ES-I3 (cell line): ENCODE measurements around the gene PUM1.

Source experiments
- H3K36me3 ChIP-seq: 2 replicates; pipeline ENCODE4 v1.6.1; 2013; ENCODE audit warnings: mild to moderate bottlenecking, low read length, control low read depth, moderate library complexity; ENCODE audit not compliant: insufficient read depth
- H3K4me1 ChIP-seq: 2 replicates; pipeline ENCODE4 v1.6.1; 2013; ENCODE audit warnings: mild to moderate bottlenecking, control low read depth, low read length; ENCODE audit not compliant: insufficient read depth
- H3K9ac ChIP-seq: 2 replicates; pipeline ENCODE4 v1.6.1; 2013; ENCODE audit warnings: low read depth, mild to moderate bottlenecking, low read length, moderate library complexity
- H3K9me3 ChIP-seq: 2 replicates; pipeline ENCODE4 v1.6.1; 2013; ENCODE audit warnings: mild to moderate bottlenecking, low read length, moderate library complexity; ENCODE audit not compliant: control insufficient read depth, insufficient read depth

Gene PUM1

DNA sequence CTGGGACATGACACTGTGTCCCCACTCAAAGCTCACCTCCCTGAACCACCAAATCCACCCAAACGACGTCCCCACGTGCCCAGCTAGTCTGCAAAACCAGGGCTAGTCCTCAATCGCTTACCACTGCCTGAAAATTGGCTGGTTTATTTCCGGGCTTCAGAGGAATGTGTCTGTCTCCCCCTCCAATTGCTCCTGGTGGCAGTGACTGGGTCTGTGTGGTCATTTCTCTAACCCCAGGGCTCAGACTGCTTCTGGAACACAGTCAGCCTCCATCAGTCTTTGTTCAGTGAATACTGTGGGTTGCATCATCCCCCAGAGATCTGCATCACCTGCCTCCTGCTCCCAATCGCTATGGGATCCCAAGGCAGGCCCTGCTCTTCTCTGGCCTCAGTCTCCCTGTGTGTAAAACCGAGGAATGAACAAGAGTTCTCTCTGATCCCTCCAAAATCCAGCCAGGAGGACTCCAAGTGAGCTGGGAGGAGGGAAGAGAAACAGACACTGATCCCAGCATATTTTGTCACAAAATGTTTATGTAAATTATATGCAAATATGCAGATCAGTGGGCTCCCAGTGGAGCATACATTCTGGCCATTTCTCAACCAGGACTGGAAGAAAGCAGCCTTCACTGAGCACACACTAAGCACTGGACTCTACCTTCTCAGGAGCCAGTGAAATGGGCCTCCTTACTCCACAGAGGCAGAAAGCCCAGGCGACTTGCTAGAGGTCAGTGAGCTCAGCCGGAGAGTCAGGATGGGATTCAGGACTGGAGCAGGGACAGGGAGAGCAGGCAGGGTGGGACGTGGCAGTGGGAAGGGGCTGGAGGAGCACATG lies 177.8 kb downstream of the PUM1 start:
- Histone ChIP-seq H3K9me3 (no peaks in the 10 kb centered on the region), H3K36me3 (no peaks in the 10 kb centered on the region), H3K9ac (no peak overlapping the region), H3K4me1 (peaks cover 24% of the 10 kb centered on the region)

DNA sequence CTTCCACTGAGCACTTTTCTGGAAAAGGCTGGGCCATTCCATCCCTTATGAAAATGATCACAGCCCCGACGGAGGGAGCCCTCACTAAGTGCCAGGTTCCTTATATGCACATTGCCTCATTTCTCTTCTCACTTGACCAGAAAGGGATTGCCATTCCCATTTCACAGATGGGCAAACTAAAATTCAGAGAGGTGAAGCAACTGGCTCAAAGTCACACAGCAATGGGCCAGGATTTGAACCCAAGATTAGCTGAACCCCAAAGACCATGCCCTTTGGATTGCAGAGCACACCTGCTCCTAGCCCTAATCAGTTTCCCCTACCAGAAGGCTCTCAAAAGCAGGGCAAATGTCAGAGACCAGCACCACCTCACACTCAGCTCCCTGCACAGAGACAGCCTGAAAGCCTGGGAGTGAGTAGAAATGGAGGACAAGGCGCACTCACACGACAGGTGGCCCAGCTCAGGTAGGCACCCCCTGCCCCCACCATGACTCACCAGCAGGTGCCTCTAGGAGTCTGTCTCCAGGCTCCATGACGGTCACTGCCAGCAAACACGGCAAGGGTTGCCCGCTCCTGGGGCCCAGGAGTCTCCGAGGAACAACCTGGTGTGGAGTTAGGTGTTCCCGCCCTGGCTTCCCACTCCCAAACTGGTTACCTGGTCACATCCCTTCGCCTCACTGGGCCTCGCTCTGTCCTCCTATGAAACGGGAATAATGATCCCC lies 178.6 kb downstream of the PUM1 start:
- no peak overlapping the region for H3K9ac ChIP-seq
- peaks cover 24% of the 10 kb centered on the region for H3K4me1 ChIP-seq
- no peaks in the 10 kb centered on the region for H3K36me3 ChIP-seq
- H3K9me3 ChIP-seq, result no peaks in the 10 kb centered on the region

- H3K36me3 ChIP-seq, result no peaks in the 10 kb centered on the region
- H3K4me1 ChIP-seq, result peaks cover 25% of the 10 kb centered on the region
- H3K9me3 ChIP-seq, result no peaks in the 10 kb centered on the region
- H3K9ac ChIP-seq, result no peak overlapping the region
These were observed 179.7 kb downstream of the PUM1 start for GRCh38 chr1:30885570-30886522.

DNA sequence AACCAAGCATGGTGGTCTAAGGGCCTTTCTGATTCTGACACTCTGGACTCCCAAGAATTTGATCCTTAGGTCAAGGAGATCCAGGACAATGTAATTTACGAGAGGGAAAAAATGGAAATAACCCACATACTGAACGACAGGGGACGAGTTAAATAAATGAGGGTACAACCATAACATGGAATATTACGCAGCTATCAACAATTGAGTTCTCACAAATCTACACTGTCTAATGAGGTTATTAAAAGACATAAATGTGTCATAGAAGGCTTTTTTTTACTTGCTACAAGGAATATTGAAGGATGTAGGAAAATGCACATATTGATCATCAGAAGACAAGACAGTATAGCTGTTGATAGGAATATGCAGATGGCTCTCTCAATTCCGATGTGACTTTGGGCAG lies 180.8 kb downstream of the PUM1 start:
- H3K9ac ChIP-seq, result no peak overlapping the region
- H3K4me1 ChIP-seq, result peaks cover 31% of the 10 kb centered on the region
- H3K36me3 ChIP-seq, result no peaks in the 10 kb centered on the region
- no peaks in the 10 kb centered on the region for H3K9me3 ChIP-seq

GRCh38 chr1:30883389-30884172 lies 181.9 kb downstream of the PUM1 start:
- Histone ChIP-seq H3K9me3 (no peaks in the 10 kb centered on the region), H3K36me3 (no peaks in the 10 kb centered on the region), H3K9ac (no peak overlapping the region), H3K4me1 (peaks cover 28% of the 10 kb centered on the region)

GRCh38 chr1:30882678-30883388 lies 182.7 kb downstream of the PUM1 start:
- Histone ChIP-seq H3K9me3 (no peaks in the 10 kb centered on the region), H3K9ac (no peak overlapping the region), H3K36me3 (no peaks in the 10 kb centered on the region), H3K4me1 (peaks cover 22% of the 10 kb centered on the region)
